ENCODE measurements around the gene ITGB1. TPM values are rescaled to one million over a fixed set of nuclear protein-coding genes. Genes with fewer than 3 reads are reported as not detected.

Gene ITGB1
- total and polyA plus RNA-seq, 12 donors, result 169 to 828 (median 595) TPM

- ATAC-seq (no peak), DNase-seq (no peak)
- Histone ChIP-seq H3K27me3 (no peaks in the 10 kb centered on the region), H3K36me3 (no peaks in the 10 kb centered on the region), H3K9me3 (no peaks in the 10 kb centered on the region), H3K27ac (no peak overlapping the region), H3K4me3 (no peak overlapping the region), H3K4me1 (no peaks in the 10 kb centered on the region)
- intact Hi-C loops (cut with DNase I), result no loop called here
- no peak for TF ChIP-seq CTCF (IDR thresholded peaks at IDR 0.05)
These were observed 79.4 kb downstream of the ITGB1 start for GRCh38 chr10:32878646-32879045.

- no peak for DNase-seq
These were observed 80.1 kb downstream of the ITGB1 start for GRCh38 chr10:32877915-32878314.

GRCh38 chr10:32865170-32865569 is 92.9 kb downstream of the ITGB1 start:
- TF ChIP-seq CTCF (IDR thresholded peaks at IDR 0.05), result no peak
- intact Hi-C loops (cut with DNase I), result no loop called here
- ATAC-seq, result no peak

More at GRCh38 chr10:32877915-32878314, 80.1 kb downstream of the ITGB1 start:
- Histone ChIP-seq H3K4me3 (no peak overlapping the region), H3K36me3 (no peaks in the 10 kb centered on the region), H3K4me1 (no peaks in the 10 kb centered on the region), H3K9me3 (peaks cover 0 to 3% (median 0%) of the 10 kb centered on the region in 11 donors), H3K27ac (no peak overlapping the region), H3K27me3 (no peaks in the 10 kb centered on the region)
- intact Hi-C loops (cut with DNase I), result no loop called here
- no peak for TF ChIP-seq CTCF (IDR thresholded peaks at IDR 0.05)
- ATAC-seq, result no peak

GRCh38 chr10:32854435-32854834 is 103.6 kb downstream of the ITGB1 start:
- WGBS, 2 donors, result 95% methylated on average over 2 of the region's 2 CpGs
- Histone ChIP-seq H3K4me3 (no peak overlapping the region), H3K36me3 (no peaks in the 10 kb centered on the region), H3K27ac (no peak overlapping the region), H3K9me3 (peaks cover 0 to 5% (median 0%) of the 10 kb centered on the region in 11 donors), H3K4me1 (no peaks in the 10 kb centered on the region), H3K27me3 (no peaks in the 10 kb centered on the region)
- intact Hi-C loops (cut with DNase I), result no loop called here
- ATAC-seq, result no peak
- no peak for TF ChIP-seq CTCF (IDR thresholded peaks at IDR 0.05)
- no peak for DNase-seq

More at GRCh38 chr10:32865170-32865569, 92.9 kb downstream of the ITGB1 start:
- H3K4me1 ChIP-seq, result no peaks in the 10 kb centered on the region
- H3K27ac ChIP-seq, result no peak overlapping the region
- H3K9me3 ChIP-seq, result peaks cover 0 to 11% (median 0%) of the 10 kb centered on the region in 11 donors
- H3K36me3 ChIP-seq, result no peaks in the 10 kb centered on the region
- 76 to 97% methylated on average over 1 of the region's 1 CpG for WGBS, 2 donors
- DNase-seq, result no peak
- no peaks in the 10 kb centered on the region for H3K27me3 ChIP-seq
- H3K4me3 ChIP-seq, result no peak overlapping the region
